HG03575 (cell line): Measurements from ENCODE around the gene TRABD2A.
"Not testable (repeated sequence)": the region's sequence is repeated elsewhere in the genome, so short reads cannot be mapped to it uniquely, and the experiment has no call there.

Experiments used
- ATAC-seq: cut with Tn5 transposase; IDR thresholded peaks from one replicate; pipeline ENCODE4 v1.9.1; 2021; ENCODE audit not compliant: unreplicated experiment, insufficient number of reproducible peaks, low FRiP score; ENCODE audit errors: extremely low read depth

The TRABD2A gene

DNA sequence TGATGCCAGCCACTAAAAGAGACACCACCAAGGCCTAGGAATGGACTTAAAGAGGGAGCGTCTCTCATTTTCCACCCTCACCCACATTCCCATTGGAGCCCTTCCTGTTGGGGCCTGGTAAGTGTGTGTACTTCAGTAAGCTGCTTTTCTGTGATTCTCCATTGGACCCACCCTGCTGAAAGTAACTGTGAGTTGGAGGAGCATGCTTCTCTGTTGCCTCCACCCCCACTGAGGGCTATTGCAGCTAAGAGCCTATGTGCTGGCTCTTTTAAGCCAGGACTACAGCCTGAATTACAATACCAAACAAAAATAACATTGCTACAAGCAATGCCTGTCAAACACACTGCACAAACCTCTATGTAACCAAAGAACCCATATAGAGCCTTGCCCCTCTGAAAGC lies 81.1 kb downstream of the TRABD2A start:
- no peak for ATAC-seq

DNA sequence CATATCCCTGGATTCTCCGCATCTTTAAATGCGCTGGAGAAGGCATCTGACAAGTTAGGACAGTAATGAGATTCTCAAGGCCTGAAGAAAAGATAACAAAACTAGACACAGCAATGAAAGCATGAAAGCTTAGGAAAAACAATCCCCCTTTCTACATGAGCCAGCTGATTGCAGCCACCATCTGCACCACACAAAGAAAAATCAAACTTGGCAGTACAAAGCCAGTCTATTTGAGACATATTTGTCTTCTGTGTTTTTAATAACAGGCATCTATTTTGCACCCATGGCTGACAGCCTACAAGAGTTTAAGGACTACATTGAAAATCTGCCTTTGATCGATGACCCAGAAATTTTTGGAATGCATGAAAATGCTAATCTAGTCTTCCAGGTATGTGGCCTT lies 83.6 kb downstream of the TRABD2A start:
- ATAC-seq, result no peak

DNA sequence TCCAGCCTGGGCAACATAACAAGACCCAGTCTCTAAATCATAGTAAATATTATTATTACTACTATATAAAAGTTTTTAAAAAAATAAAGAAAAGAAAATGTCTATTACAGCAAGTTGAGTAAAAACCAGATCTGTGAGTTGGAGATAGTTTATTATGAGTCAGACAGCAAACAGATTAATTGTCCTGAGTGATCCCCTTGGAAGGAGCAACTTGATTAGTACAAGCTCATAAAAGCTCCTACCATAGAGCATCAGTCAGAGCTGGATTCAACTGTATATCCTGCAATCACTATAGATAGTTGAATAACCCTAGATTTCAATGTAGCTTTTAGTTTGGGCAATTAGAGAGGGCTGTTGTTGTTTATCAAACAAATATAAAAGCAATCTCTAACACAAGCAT lies 84.1 kb downstream of the TRABD2A start:
- no peak for ATAC-seq

DNA sequence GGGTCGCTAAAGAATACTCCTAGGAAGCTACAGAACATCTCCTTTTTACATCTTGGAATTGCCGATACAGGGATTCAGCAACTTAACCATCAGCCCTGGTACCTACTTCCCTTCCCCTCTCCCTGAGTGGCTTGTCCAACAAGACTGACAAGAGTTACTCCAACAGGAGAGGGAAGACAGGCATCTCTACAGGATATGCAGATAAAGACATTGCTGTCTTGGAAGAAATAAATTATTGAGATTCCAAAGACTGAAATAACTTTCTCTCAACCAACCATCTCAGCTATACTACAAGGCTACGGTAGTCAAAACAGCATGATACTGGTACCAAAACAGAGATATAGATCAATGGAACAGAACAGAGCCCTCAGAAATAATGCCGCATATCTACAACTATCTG lies 87.2 kb downstream of the TRABD2A start:
- no peak for ATAC-seq

DNA sequence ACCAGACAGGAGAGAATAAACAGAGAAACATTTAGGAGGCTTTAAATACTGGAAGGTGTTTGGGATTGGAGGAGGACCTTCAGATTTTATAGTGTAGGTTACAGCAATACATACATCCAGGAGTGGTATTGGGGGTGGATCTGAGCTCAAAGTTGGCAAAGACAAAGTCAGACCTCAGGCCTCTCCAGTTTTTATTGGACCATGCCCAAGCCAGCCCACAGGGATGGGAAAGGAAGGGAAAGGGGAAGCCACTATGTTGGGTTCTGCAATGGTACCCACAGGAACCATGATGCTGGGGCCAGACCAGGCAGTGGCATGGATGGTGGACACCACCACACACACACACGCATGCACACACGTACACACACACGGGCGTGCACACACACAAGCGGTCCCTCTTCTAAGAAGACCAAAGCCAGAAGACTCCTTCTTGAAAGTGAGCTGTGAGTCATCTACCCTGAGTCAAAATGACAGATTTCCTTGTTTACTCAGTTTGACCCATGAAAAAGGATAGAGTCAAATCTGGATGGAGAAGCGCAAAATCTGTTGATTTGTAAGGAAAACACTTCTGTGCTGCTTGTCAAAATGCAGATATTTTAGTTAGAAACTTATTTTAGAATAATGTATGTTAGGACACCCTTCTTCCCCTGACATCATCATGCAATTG lies 87.9 kb downstream of the TRABD2A start:
- no peak for ATAC-seq

DNA sequence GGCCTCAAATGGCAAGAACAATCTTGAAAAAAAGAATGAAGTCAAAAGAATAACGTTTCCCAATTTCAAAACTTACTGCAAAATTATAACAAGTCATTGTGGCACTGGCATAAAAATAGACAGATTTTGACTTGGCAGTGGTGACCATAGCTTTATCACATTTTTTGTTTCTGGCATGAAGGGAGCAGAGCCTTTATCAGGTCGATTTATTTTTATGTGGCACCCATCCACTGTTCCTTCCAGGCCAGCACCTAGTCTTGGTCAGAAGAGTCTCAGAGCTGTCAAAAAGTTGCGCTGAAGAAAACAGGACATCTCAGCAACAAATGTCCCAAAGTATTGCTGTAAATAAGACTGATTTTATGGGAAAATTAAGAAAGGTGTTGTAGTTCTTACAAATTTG lies 92.4 kb downstream of the TRABD2A start:
- ATAC-seq, result no peak

DNA sequence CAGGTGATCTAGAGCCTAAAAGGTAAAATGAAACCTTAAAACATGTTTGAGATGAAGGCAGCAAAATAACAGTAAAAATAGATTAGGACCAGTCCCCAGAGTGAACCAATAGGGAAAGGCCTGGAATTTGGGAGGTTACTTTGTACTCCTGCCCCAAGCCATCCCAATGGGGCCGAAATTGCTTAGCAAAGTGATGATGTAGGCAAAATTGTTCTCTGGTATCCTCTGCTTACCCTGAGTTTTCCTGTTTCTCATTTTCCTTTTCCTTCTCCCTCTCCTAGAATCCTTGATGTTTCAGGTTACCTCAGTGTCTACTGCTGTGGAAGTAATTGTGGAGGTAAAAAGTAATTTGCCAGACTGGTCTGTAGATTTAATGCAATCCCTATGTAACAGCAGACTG lies 92.9 kb downstream of the TRABD2A start:
- ATAC-seq, result no peak

GRCh38 chr2:84786601-84787000 lies 94.3 kb downstream of the TRABD2A start:
- ATAC-seq, result no peak

DNA sequence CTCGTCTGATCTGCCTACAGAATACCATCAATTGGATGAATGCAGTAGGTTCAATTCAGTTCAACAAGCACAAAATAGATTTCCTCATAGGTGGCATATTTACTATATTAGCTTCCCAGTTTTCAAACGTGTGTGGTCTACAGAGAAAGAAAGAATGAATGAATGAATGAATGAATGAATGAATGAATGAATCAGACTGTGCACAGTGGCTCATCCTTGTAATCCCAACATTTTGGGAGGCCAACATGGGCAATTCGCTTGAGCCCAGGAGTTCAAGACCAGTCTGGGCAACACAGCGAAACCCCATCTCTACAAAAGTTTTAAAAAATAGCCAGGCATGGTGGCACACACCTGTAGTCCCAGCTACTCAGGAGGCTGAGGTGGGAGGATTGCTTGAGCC lies 94.9 kb downstream of the TRABD2A start:
- ATAC-seq, result no peak

- ATAC-seq, result no peak
Measured at GRCh38 chr2:84782717-84783442, 98.0 kb downstream of the TRABD2A start.

DNA sequence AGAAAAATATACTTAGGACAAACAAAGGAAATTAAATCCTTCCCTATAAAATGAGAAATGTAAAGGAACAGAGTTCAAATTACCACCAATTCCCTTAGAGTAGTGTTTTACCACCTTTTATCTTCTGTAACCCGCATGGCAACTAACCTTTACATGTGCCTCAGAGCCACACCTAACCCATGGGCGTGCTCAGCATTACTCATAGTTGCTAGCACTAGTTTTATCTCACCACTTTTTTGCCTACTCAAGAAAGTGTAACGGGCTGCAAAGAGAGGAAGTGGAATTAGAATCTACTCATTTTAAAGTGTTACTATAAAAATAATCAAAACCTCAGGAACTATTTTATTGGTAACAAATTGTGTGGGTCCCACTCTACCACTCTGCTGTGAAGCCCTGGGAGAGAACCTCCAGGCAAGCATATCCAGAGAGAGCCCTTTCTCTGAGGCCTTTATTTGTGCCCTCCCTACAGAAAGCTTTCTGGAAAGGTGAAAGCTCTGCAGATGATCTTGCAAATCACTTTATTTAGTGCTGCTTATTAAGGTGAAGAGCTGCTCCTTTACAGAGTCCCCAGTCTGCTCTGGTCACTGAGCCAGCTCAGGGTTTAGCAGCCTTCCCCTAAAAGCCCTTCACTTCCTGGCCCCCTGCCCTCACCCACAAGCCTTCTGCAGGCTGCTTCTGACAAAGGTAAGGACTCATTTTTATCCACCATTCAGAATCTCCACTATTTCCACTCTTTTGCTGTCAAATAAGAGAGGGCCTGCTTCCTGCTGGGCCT lies 98.8 kb downstream of the TRABD2A start:
- ATAC-seq, result peak; percentile 55

- no peak for ATAC-seq
Measured at GRCh38 chr2:84779781-84780180, 101.1 kb downstream of the TRABD2A start.

DNA sequence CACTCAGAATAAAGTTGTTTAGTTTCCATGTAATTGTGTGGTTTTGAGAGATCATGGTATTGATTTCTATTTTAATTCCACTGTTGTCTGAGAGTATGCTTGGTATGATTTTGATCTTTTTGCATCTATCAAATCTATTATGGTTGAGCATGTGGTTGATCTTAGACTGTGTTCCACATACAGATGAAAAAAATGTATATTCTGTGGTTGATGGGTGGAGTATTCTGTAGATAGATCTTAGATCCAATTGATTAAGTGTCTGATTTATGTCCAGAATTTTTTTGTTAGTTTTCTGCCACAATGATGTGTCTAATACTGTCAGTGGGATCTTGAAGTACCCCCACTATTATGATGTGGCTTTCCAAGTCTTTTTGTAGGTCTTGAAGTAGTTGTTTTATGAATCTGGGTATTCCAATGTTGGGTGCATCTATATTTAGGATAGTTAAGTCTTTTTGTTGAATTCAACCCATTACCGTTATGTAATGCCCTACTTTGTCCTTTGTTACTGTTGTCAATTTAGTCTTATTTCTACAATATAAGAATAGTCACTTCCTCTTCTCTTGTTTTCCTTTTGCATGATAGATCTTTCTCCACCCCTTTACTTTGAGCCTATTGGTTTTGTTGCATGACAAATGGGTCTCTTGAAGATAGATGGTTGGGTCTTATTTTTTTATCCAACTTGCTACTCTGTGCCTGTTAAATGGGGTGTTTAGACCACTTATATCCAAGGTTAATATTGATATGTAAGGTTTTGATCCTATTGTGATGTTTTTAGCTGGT lies 101.8 kb downstream of the TRABD2A start:
- no peak for ATAC-seq

DNA sequence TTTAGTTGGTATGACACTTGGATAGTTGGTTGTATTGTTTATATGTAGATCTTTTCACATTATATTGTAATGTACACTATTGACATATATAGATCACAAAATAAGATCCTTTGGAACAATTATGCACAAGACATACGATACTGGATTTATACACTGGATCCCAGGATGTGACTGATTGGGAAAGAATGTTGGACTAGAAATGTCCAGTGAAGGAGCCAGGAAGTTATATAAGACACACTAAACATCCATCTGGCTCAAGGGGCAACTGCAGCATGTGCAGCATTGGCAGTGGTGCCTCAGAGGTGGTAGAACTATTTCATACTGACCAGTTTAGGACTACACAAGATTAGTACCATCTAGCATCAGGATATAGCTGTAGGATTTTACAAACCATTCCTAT lies 104.9 kb downstream of the TRABD2A start:
- ATAC-seq, result no peak

DNA sequence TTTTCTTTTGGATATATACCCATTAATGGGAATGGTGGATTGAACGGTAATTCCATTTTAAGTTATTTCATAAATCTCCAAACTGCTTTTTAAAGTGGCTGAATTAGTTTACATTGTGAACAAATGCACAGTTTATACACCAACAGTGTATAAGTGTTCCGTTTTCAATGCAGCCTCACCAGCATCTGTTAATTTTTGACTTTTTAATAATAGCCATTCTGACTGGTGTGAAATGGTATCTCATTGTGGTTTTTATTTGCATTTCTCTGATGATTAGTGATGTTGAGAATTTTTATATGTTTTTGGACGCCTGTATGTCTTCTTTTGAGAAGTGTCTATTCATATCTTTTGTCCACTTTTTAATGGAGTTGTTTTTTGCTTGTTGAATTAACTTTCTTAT lies 107.3 kb downstream of the TRABD2A start:
- ATAC-seq, result not testable (repeated sequence)
